HG02840 (cell line): ENCODE measurements around the gene PCBP1.
A peak's percentile ranks its signal among the peaks of the same experiment; 100 is the strongest.
"Not testable (repeated sequence)": the region's sequence is repeated elsewhere in the genome, so short reads cannot be mapped to it uniquely, and the experiment has no call there.

Experiments used
- ATAC-seq: cut with Tn5 transposase; IDR thresholded peaks from one replicate; pipeline ENCODE4 v1.9.1; 2021; ENCODE audit warnings: mild to moderate bottlenecking, moderate library complexity, moderate number of reproducible peaks; ENCODE audit not compliant: unreplicated experiment, low FRiP score

PCBP1 gene

DNA sequence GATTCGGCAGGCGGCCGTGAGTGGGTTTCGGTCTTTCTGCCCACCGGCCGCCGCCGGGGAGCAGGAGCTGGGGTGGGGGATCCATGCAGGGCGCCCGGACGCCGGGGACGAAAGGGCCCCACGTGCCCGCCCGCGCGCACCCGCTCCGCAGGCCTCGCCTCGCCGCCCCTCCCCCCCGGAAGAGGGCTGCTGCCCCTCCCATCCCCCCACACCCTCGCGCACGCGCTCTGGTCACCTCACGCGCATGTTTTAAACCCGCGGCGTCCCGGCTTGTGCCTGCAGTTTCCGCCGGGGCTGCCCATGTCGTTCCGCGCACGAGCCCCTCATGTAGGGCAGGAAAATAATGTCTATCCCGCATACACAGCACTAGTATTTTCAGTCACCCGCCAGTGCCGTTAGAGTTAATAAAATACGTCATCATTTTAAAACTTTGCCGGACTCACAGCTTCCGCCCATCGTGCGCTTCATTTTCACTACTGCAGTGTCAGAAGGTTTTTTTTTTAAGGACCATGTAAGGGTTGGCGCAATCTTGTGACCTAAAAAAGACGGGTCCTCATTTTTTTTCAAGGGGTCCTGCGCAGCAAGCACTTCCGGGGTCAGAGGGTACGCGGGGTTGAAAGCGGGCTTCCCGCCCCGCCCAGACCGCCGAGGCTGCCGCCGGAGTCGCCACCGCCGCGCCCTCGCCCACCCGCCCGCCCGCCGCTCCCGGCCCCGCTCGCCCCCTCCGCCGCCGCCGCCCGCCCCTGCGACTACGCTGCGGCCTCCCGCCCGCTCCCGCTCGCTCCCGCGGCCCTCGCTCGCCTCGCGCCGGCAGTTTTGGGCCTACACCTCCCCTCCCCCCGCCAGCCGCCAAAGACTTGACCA lies at the start of gene PCBP1:
Gene PCBP1 (plus strand): TSS at position 640 of the 864 bp plus-strand sequence. CDS start 267 bp downstream, outside the sequence.
- ATAC-seq: peak; percentile 40

DNA sequence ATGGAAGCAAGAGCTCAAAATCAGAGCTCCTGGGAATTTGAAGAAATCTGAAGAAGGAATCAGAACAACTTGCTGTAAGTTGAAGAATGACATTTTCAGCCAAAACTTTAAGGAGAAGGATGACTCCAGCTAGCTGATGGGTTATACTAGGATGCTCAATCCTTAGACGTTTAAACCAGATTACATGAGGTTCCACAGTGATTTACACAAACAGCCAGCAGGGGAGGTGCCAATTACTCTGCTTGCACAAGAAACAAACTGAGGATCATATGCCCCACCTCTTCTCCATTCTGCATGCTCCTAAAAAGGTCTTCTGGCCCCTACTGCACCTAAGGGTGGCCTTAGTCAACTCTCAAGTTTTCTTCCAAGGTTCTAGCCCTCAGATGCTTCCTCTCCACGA lies 47.9 kb upstream of the PCBP1 start:
- ATAC-seq: no peak

DNA sequence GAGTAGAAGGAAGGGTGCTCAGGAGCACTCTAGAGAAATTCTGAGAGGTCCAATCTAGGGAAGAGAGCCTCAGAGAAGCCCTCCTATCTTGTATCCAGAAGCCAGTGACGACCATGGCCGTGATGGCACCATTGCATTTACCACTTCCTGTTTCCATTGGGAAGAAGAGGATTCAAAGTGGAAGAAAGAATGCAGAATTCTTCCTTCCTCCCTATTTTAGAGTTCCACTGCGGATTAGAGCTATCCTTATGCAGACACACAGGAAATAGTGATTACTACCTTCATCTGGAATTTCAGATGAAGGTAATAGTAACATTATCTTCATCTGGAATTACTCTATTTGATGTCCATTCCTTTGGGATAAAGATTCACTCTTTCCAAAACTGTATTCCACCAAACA lies 45.6 kb upstream of the PCBP1 start:
- ATAC-seq: no peak

DNA sequence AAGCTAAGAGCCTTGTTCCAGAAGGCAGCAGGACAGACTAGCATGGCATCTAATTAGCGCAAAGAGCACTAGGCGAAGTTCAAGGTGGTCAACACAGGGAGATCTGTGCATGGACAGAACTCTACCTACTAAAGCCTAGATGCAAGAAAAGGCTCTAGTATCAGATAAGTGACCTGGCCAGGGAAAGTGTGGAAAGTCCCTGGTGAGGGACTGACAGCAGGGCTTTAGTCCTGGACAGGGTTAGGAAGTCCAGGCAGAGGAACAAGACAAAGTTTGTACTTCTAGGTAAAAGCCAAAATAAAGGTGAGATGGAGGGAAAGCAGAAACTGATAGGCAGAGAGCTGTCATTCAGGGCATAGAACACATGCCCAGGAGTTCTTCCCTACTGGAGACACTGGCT lies 45.0 kb upstream of the PCBP1 start:
- no peak for ATAC-seq

DNA sequence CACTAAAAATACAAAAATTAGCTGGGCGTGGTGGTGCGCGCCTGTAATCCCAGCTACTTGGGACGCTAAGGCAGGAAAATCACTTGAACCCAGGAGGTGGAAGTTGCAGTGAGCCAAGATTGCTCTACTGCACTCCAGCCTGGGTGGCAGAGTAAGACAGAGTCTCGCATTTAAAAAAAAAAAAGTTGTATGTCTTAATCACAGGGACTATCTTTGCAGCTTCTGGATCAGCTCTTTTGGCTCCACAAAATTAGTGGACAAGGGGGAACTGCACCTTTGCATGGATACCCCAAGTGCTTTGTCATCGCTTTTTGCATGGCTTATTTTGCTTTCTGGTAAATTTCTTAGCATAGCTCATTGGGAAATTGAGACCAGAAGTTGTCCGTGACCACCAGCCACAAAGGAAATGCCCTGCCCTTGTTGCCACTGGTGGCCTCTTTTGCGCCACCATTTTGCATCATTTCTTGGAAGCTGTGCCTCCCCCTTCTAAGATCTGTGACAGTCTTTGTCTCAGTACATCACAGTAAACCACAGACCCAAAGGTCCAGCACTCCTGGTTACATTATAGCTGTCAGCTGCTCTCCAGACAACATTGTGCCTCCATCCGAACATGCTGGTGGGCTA lies 43.9 kb upstream of the PCBP1 start:
- ATAC-seq: no peak

DNA sequence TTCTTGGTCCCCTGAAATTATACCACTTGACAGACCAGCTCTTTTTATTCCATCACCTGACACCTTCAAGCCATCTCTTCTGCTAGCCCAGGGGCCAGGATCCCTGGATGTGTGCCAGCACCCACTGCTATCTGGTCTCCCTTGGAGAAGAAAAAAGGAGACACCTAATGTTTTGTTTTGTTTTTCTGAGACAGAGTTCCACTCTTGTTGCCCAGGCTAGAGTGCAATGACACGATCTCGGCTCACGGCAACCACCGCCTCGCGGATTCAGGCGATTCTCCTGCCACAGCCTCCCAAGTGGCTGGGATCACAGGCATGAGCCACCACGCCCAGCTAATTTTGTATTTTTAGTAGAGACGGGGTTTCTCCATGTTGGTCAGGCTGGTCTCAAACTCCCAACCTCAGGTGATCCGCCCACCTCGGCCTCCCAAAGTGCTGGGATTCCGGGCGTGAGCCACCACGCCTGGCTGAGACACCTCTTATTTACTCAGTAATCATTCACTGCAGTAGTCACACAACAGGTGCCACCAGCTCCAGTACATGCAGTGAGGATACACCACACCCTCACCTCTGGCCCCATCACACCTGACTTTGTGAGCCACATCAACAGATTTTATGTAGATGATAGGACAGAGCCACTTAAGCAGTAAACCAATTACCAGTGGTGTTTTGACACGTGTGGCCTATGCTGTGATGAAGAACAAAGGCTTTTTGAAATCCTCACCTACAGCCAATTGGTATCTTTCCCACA lies 42.8 kb upstream of the PCBP1 start:
- no peak for ATAC-seq

DNA sequence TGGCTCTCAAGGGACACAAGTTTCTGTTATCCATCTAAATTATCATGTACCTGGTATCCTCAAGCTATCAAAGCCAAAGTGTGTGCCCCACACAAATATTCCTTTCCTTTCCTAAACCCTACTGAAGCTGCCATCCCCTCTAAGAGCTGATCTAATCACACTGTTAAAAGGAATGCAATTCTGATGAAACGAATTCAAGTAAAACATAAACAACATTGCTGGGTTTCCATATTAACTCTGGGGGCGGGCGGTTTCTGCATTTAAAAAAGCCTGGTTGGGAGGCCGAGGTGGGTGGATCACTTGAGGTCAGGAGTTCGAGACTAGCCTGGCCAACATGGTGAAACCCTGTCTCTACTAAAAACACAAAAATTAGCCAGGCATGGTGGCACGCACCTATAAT lies 41.9 kb upstream of the PCBP1 start:
- ATAC-seq: no peak

DNA sequence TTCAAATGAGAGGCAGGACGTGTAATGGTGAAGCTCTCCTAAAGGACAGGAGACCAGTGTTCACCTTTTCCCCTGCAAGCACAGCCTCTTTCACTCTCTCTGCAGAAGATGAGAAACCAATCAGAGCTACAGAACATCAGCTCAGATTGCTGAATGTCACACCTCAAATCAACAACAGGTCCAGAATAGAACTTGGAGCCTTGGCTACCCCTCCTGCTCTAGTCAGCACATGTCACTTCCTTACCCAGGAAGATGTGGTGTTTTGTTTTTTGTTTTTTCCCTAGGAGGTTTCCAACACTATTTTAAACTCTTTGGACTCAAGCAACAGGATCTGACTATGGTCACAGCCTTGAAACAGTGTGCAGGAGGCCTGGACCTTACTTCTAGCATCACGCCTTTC lies 41.3 kb upstream of the PCBP1 start:
- no peak for ATAC-seq

DNA sequence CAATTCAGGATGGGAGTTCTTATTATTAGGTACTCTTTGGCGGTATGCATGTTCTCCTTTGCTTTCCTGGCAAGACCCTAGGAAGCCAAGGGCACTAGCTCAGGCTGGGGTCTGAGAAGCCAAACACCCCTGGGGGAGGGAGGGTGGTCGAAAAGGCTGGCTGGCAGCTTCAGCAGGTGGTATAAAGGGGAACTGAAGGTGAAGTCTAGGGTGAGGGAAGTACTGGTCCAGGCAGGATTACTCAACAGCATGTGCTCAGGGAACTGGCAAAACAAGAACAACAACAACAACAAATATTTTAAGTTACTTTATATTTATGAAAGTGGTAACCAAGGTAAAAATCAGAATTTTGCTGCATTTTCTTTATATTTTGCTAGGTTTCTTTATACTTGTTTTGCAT lies 40.7 kb upstream of the PCBP1 start:
- no peak for ATAC-seq

DNA sequence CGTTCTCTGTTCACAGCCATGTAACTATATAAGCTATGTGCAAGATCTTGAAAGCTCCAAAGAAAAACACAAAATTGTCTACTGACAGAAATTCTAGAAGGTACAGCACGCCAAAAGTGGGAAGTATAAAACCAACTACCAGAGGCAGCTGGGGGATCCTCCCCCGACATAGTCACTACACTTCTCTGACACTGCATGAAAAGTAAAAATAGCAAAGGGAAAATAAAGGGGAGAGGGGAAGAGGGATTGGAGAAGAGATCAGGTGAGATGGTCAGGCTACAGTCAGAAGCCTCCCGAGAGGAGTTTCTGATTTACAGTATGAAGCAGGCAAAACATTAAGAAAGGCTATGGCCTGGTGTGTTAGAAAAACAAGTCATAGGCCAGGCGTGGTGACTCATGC lies 39.8 kb upstream of the PCBP1 start:
- ATAC-seq: no peak

DNA sequence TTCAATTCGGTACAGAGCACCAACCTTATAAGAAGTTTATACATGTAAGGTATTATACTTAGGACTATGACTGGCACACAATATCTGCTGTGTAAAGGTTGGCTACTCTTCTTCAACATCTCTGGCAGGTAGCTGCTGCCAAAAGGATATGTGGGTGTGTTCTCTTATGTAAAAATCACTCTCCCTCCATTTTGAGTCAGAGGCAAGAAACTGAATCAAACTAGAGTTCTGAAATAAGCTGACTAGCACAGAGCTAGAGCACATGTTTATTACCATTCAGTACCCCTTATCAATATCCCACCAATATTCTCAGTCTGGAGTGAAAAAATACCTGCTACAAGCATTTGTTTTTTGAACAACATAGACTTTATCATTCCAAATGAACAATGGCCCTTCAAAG lies 38.0 kb upstream of the PCBP1 start:
- no peak for ATAC-seq

DNA sequence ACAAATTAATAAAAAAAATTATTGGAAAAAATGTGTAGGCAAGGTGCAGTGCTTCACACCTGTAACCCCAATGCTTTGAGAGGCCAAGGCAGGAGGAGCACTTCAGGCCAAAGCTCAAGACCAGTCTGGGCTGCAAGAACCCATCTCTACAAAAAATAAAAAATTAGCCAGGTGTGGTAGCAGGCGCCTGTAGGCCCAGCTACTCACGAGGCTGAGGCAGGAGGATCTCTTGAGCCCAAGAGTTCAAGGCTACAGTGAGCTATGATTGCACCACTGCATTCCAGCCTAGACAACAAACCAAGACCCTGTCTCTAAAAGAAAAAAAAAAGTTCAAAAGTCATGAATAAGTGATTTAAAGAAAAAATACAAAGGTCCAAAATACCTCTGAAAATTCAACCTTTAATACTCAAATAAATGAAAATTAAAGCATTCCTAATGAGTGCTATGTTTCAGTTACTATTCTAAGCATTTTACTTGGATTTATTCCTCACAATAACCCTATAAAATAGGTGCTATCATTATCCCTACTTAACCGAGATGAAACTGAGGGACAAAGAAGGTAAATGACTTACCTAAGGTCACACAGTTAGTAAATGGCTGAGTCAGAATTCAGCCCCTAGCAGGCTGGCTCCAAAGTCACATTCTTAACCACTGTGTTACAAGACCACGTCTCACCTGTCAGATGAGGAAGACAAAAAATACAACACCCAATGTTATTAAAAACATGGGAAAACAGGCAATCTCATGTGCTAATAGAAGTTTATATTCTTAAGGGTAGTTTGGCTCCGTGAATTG lies 36.4 kb upstream of the PCBP1 start:
- ATAC-seq: no peak

DNA sequence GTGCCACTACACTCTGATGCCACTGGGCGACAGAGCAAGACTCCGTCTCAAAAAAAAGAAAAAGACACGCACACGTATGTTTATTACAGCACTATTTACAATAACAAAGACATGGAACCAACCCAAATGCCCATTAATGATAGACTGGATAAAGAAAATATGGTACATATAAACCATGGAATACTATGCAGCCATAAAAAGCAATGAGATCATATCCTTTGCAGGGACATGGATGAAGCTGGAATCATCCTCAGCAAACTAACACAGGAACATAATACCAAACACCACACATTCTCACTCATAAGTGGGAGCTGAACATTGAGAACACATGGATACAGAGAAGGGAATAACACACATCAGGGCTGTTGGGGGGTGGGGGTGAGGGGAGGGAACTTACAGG lies 32.0 kb upstream of the PCBP1 start:
- ATAC-seq: not testable (repeated sequence)

DNA sequence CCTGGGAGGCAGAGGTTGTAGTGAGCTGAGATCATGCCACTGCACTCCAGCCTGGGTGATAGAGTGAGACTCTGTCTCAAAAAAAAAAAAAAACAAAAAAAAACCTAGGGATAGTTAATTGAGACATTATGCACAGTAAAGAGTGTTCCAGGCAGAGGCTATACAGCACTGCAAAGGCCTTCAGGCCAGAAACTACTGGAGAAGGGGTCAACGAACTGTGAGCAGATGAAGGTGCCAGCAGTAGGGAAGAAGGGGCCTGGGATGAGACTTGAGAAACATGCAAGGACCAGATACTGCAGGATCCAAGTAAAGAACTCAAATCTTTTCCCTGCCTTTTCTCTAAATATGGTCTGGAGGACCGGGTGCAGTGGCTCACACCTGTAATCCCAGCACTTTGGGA lies 26.0 kb upstream of the PCBP1 start:
- ATAC-seq: no peak

DNA sequence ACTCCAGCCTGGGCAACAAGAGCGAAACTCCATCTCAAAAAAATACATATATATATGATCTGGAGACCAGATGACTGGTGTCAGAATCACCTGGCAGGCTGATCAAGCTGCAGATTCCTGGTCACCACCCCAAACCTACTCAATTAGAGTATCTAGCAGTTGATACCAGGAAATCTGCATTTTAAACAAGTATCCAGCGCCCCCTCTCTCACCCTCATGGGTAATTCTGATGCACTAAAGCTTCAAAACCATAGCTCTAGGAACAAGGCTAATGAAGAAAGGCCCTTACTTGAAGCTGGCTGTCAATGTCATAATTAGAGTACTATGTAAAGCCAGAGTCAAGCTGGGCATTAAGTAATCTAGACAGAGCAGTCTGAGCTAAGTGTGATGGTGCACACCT lies 25.0 kb upstream of the PCBP1 start:
- no peak for ATAC-seq

DNA sequence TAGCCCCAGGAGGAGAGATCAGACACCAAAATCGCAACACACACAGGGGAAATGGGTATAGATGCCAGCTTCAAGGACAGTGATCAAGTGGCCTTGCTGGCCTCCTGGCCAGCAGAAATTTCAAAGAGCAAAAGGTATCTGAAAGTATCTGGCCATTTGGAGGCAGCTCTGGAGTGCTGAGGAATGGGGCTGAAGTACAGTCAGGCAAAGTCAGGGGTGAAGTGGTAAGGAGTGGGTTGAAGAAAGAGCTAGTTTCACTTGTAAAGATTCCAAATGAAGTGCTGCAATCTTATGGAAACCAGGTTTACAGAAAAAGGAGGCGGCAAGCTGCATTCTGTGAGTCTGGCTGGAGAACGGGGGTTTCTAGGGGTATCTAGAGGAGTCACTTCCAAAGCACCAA lies 19.2 kb upstream of the PCBP1 start:
- no peak for ATAC-seq

DNA sequence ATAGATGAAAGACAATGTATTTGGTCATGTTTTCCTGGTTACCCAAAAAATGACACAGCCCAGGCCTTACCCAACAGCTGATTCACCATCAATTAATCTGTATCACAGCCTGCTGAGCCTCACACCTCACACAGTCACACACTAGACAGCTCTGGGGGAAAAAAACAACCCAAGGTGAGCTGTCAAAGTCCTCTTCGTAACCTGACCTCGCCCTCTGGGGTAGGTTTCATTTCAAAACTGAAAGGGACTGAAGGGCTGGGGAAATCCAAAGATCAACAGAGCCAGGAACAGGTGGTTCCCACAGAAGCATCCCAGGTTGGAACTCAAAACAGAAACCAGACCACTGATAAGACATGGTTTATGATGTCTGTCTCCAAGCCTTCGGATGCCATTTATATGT lies 18.2 kb upstream of the PCBP1 start:
- ATAC-seq: peak; percentile 83

DNA sequence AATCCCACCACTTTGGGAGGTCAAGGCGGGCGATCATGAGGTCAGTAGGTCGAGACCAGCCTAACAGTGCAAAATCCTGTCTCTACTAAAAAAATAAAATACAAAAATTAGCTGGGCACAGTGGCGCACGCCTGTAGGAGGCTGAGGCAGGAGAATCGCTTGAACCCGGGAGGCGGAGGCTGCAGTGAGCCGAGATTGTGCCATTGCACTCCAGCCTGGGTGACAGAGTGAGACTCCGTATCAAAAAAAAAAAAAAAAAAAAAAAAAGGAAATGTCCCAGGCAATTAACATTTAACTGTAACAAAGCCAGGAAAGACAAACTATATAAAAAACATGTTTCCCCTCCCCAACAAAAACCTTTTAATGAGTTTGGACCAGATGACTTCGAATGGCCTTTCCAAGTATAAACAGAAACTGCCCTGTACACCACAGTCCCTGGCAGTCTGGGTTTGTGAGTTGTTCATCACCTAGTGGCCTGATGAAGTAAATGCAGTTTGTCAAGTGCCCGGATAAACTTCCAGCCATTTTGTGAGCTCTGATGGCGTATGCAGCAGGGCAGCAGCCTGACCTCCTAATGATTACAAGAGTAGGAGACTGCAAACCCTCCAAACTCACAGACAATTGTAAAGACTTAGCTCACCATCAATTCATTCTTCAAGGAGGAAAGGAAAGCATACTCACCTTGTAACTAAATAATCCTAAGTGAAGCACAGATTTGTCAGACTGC lies 16.6 kb upstream of the PCBP1 start:
- ATAC-seq: peak; percentile 45

DNA sequence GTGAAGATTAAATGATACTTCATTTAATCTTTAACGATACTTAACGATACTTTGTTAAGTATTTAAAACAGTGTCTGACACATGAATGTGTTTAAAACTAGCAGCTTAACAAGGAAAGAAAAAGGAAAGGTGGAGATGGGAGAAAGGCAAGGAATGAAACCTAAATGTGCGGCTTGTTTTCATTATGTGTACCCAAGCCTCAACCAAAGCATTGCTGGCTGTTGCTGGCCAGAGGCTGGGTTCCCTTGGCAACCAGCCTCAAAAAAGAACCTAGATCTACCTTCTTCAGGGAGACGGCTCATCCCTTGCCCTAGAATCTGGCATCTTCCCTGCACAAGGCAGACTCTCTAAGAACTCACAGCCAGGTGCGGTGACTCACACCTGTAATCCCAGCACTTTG lies 13.8 kb upstream of the PCBP1 start:
- ATAC-seq: no peak

DNA sequence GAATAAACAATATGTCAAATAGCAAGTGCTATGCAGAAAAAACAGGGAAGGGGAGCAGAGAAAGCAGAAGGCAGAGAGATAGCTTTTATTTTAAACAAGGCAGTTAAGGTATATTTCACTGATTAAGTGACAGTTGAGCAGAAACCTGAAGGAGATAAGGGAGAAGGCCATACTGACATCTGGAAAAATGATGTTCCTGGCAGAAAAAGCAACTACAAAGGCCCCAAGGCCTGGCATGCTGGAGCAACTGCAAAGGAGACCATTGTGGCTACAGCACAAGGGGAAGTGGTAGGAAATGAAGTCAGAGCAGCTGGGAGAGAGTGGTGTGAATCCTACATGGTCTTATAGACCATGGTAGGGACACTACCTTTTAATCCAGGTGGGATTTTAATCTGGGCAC lies 8.9 kb upstream of the PCBP1 start:
- ATAC-seq: no peak
